Endometrial microvascular endothelial cells (primary cell): ENCODE data around the gene BRF1. TPM values are rescaled to one million over a fixed set of nuclear protein-coding genes. Genes with fewer than 3 reads are reported as not detected.

Experiments used
- in situ Hi-C: cut with HindIII; loops from 2 replicates; pipeline ENCODE4 v1.10.0; 2017; ENCODE audit warnings: low sequenced_read_pairs, low pct_unique_long_range_greater_than_20kb; ENCODE audit errors: inconsistent ontology term
- total RNA-seq: library from RNA; depleted of rRNA; stranded (reverse); fragments of >200 nt; gene quantifications from one replicate; pipeline ENCODE4 v1.2.3, GENCODE V29; 2015; ENCODE audit errors: inconsistent ontology term

The BRF1 gene
- total RNA-seq, 1 donor from 2014 or later: 32.7 TPM

GRCh38 chr14:105220699-105221597 is 79.9 kb downstream of the BRF1 start:
- in situ Hi-C loops: no loop called here

DNA sequence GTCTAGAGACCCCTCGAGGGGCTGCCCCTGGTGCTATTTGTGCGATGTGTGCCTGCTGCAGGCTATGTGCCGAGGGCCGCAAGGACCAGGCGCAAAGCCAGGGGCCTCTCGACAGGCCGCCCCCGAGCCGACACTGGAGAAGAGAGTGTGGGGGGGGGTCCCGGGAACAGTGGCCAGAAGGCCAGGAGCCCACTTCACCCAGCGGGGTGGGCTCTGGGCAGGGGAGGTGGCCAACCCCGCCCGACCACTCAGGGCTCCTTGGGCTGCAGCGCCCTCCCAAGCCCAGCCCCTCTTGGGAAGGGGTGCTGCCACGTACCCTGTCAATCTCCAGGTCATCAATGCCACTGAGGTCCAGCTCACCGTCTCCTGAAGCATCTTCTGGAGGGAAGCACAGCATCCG is 81.0 kb downstream of the BRF1 start:
- in situ Hi-C loops: no loop called here

GRCh38 chr14:105219043-105219612 is 81.7 kb downstream of the BRF1 start:
- in situ Hi-C loops: no loop called here

- in situ Hi-C loops: no loop called here
These were observed 82.2 kb downstream of the BRF1 start for GRCh38 chr14:105218611-105219010.

DNA sequence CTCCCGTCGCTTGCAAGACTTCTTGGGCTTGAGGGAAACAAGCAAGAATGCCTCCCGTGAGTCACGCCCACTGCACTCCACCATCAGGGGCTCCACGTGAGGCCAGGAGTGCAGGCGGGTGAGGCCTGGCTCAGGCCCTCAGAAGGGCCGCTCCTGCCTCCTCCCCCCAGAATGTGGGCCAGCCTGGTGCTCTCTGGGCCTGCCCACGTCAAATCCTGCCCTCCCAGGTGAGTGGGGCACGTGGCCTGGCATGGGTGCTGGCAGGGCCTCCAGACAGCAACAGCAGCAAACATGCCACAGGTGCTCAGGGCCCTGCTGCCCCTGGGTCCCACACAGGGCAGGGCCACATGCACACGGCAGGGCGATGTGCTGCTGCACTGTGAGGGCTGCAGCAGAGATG is 83.0 kb downstream of the BRF1 start:
- in situ Hi-C loops: no loop called here

GRCh38 chr14:105216490-105217247 is 84.1 kb downstream of the BRF1 start:
- in situ Hi-C loops: no loop called here

- in situ Hi-C loops: no loop called here
These were observed 85.2 kb downstream of the BRF1 start for GRCh38 chr14:105215602-105216001.

DNA sequence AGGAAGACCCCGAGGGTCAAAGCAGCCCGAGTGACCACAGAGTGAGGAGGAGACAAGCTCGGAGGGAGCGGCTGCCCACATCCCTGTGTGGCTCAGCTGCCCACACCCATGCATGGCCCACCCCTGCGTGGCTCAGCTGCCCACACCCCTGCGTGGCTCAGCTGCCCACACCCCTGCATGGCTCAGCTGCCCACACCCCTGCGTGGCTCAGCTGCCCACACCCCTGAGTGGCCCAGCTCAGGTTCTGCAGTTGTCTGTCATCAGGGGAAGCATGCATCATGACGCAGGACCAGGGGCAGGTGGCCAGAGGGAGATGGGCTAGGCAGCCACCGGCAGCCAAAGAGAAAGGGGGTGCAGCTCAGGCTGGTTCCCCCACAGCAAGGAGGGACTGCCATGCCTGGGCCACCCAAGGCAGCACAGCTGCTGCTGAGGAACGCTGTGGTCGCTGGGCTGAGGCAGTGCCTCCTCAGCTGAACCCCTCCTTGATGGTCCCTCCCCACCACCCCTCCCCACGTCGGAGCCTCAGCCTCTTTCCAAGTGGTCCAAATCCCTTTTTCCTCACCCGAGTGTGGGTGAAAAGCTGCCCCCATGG is 86.4 kb downstream of the BRF1 start:
- in situ Hi-C loops: no loop called here

DNA sequence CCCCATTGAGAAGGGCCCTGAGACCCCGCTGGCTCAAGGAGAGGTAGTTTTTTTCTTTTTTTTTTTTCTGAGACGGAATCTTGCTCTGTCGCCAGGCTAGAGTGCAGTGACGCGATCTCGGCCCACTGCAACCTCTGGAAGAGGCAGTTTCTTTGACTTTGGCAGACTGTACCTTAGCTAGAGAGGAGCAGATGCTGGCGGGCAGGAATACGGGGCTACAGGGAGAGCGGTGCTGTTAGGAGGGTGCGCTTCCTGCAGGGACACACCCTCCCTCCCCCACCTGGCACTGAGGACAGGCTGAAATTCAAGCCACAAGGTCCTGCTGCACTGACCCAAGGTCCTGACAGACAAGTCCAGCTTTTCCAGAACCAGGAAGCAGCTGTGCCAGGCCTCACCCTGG is 87.4 kb downstream of the BRF1 start:
- in situ Hi-C loops: no loop called here

DNA sequence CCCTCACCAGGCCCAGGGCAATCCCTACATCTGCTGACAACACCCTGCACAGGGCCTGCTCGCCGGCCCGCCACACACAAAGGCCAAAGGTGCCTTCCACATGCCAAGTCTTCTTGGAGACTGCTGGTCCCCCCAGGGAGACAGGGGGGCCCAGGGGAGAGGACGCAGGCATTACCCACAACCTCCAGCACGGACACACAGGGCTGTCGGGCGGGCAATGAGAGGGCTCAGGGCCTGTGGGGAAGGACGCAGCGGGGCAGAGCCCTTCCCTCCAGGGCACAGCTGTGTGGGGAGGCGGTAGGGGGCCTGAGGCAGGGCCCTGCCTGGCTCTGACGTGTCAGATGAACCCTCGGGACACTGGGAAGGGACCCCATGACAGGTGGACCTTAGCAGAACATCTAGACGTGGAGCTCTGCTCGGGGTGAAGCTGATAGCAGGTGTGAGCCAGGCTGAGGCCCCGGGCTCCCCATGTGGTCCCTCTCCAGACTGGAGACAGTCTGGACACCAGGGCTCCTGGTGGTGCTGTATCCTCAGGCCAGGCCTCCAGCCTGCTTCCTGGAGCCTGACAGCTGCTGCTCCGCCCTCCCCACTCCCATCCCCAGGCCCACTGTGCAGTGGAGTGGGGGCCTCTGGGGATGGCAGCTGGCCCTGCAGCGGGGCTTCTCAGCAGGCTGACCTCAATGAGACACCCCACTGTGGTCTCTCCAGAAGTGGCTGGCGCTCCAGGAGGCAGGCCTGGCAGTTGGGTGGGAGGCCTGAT is 88.1 kb downstream of the BRF1 start:
- in situ Hi-C loops: no loop called here

- in situ Hi-C loops: no loop called here
These were observed 89.1 kb downstream of the BRF1 start for GRCh38 chr14:105211758-105212089.

GRCh38 chr14:105211086-105211757 is 89.6 kb downstream of the BRF1 start:
- in situ Hi-C loops: no loop called here

DNA sequence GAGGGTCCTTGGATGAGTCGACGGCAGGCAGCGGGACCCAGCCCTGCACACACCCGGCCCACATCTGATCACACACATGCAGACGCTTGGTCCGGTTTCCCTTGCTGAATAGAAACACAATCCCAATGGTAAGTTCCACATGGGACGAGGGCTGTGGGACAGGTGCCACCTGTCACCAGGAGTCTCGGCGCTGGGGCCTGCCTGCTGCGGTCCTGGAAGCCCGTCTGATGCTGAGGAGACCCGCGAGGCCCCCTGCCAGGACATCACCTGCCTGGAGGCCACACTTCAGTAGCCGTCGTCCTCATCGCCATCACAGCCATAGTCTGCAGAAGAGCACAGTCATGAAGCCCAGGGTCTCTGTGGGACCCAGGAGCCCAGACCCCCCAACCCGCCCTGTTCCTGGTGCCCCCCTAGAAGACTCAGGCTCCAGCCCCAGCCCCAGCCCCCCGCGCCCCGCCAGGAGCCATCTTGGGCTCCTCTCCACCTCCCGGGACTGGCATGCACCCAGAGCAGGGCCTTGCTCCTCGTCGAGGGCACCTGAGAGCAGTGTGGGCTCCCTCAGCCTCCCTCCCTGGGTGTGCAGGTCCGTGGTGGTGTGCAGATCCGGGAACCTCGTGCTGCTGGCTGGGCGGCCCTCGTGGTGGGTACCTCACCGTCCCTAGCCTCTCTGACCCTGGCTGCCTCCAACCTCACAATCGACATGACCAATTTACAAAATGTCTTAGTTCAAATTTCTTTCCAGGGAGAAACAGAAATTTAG is 90.4 kb downstream of the BRF1 start:
- in situ Hi-C loops: no loop called here

DNA sequence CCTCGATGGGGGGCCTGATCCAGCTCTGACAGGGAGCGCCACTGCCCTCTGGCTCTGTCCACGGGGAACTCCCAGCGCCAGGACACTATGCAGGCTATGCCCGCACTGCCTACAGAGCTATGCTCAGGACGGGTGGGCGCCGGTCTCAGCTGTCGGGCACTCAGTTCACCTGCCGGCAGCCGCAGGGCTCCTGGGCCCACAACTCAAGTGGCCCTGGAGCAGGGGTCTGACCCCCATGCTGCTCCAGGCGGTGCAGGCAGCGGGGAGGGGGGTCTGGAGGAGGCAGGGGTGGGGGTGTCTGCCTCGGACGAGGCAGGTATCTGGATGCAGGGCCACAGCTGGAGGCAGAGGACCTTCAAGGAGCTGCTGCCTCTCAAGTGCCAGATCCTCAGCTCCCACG is 91.2 kb downstream of the BRF1 start:
- in situ Hi-C loops: no loop called here

DNA sequence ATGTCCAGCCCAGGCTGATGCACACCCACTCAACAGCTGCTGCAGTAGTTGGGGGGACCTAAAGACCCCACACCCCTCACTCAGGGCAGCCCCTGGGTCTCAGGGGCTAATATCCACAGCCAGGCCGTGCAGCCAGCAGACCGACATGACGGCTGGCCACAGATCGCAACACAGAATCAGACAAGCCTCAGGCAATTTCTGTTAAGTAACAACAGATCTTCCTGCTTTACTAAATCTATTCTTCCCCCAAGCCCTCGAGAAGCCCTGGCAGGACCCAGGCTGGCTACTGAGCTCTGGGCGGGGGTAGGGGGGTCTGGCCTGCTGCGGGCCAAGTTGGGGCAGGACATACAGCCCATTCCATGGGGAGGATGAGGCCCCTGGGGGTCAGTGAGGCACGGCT is 91.7 kb downstream of the BRF1 start:
- in situ Hi-C loops: no loop called here

DNA sequence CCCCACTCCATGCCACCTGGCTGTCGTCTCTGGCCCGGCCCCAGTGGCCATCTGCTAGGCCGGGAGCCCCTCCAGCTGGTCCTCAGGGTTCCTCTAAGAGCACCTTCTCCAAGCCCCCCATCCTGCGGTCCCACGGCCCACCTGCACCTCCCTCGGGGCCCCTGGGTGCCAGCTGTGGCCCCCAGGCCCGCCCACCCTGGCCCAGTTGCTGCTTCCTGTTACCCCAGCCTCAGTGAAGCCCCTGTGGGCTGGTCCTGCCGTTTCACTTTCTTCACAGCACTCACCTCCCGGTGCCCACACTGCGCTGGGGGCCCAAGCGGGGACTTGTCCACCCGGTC is 92.1 kb downstream of the BRF1 start:
- in situ Hi-C loops: no loop called here

DNA sequence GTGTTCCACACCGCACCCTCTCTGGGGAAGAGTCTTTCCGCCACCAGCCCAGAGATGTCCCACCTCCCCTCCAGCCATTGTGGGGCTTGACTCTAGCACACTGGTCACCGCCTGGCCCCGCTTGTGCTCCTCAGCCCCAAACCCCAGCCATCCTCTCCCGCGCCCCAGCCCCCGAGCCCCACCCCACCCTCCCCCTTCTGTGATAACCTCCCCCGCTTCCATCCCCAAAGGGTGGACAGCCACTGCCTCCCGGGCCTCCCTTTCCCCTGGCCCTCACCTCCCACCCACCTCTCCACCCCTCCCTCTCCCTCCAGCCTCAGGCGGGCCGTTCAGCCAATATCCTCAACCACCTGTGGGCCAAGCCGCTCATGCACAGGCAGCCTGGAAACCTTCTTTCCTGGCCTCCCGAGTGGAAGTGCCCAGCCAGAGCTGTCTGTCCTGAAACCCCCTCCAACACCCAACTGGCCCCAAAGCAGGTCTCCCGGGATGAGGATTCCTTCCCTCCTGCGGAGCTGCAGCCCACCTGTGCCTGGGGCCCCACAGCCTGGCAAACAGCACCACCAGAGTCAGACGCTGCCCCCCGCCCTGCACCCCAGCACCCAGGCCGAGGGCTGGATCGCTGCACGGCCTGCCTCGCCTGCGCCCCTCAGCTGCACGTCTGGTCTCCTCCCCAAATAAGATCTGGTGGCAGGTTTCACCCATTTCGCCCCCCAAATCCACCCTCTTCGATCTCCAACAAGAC is 92.6 kb downstream of the BRF1 start:
- in situ Hi-C loops: no loop called here
